GM13976 (cell line): ENCODE results near the gene MS4A4E.
"Not testable (repeated sequence)": the region's sequence is repeated elsewhere in the genome, so short reads cannot be mapped to it uniquely, and the experiment has no call there.

Experiments used
- DNase-seq: peaks from one replicate; pipeline ENCODE4 v3.0.0; 2012; ENCODE audit warnings: low spot score
- CTCF ChIP-seq: IDR thresholded peaks from 2 replicates; pipeline ENCODE4 v1.5.1; 2012; ENCODE audit warnings: borderline replicate concordance, mild to moderate bottlenecking; ENCODE audit not compliant: insufficient read depth; ENCODE audit errors: extremely low read depth, missing control alignments, control extremely low read depth
- in situ Hi-C: fragments of 300-500 bp; cut with MboI; formaldehyde crosslinking; loops from one replicate; pipeline ENCODE4 v1.12.0; 2022; ENCODE audit warnings: low sequenced_read_pairs, mixed read lengths, inconsistent platforms; ENCODE audit not compliant: unreplicated experiment

The MS4A4E gene

GRCh38 chr11:60208146-60208895, 34.6 kb downstream of the MS4A4E start:
- DNase-seq, result no peak
- TF ChIP-seq CTCF, result no peak
- in situ Hi-C loops, result no loop called here

GRCh38 chr11:60206616-60207015, 36.3 kb downstream of the MS4A4E start:
- no peak for TF ChIP-seq CTCF
- in situ Hi-C loops, result no loop called here
- DNase-seq, result no peak

GRCh38 chr11:60204922-60205321, 38.0 kb downstream of the MS4A4E start:
- DNase-seq, result peak; percentile 29
- TF ChIP-seq CTCF, result no peak
- in situ Hi-C loops, result no loop called here

GRCh38 chr11:60201334-60201733, 41.6 kb downstream of the MS4A4E start:
- DNase-seq, in situ Hi-C loops: not testable (repeated sequence)

- no peak for TF ChIP-seq CTCF
- in situ Hi-C loops, result no loop called here
- no peak for DNase-seq
Observed at GRCh38 chr11:60197442-60197841, 45.5 kb downstream of the MS4A4E start.

- TF ChIP-seq CTCF, result no peak
- in situ Hi-C loops, result no loop called here
- DNase-seq, result no peak
Observed at GRCh38 chr11:60195923-60196368, 47.0 kb downstream of the MS4A4E start.

- DNase-seq, result no peak
- in situ Hi-C loops, result no loop called here
- no peak for TF ChIP-seq CTCF
Observed at GRCh38 chr11:60194511-60194910, 48.4 kb downstream of the MS4A4E start.
